MCF 10A (cell line): ENCODE results near the gene CAMK2B. TPM values are rescaled to one million over a fixed set of nuclear protein-coding genes. Genes with fewer than 3 reads are reported as not detected.

Source experiments
- BruUV-seq: library from RNA; stranded (reverse); fragments of 400-500 nt; replicated peaks from 2 replicates; lab custom pipeline; 2021; lab: Mats Ljungman, UMichigan
- CTCF ChIA-PET: fragments of 300-600 bp; sonication (Branson Sonifier 250); formaldehyde crosslinking; extraction: SDS; loops from one replicate; lab custom pipeline; 2021; ENCODE audit warnings: antibody characterized with exemption, inconsistent platforms; lab: Yijun Ruan, JAX
- POLR2A ChIA-PET: fragments of 300-600, 350-650 bp; sonication (Branson Sonifier 250); formaldehyde crosslinking; extraction: SDS; loops from one replicate; lab custom pipeline; 2020; ENCODE audit warnings: antibody characterized with exemption, inconsistent platforms; lab: Yijun Ruan, JAX
- DNase-seq: peaks from one replicate; pipeline ENCODE4 v3.0.0-alpha.2; 2018; ENCODE audit not compliant: unreplicated experiment
- H3K27ac Mint-ChIP-seq: one replicate; pipeline ENCODE4 v1.8.0; 2022; ENCODE audit warnings: mild to moderate bottlenecking, low read depth, mixed read lengths; ENCODE audit not compliant: unreplicated experiment
- H3K27me3 Mint-ChIP-seq: one replicate; pipeline ENCODE4 v1.8.0; 2022; ENCODE audit warnings: mixed read lengths; ENCODE audit not compliant: insufficient read depth, unreplicated experiment
- H3K36me3 Mint-ChIP-seq: one replicate; pipeline ENCODE4 v1.8.0; 2022; ENCODE audit warnings: mild to moderate bottlenecking, moderate library complexity, mixed read lengths; ENCODE audit not compliant: insufficient read depth, unreplicated experiment
- H3K4me1 Mint-ChIP-seq: one replicate; pipeline ENCODE4 v1.8.0; 2022; ENCODE audit warnings: mixed read lengths; ENCODE audit not compliant: insufficient read depth, unreplicated experiment
- H3K4me3 Mint-ChIP-seq: one replicate; pipeline ENCODE4 v1.8.0; 2022; ENCODE audit warnings: mild to moderate bottlenecking, moderate library complexity, mixed read lengths; ENCODE audit not compliant: unreplicated experiment
- H3K9me3 Mint-ChIP-seq: one replicate; pipeline ENCODE4 v1.8.0; 2022; ENCODE audit warnings: mixed read lengths; ENCODE audit not compliant: unreplicated experiment
- CTCF ChIP-seq: fragments of 200-600 bp; IDR thresholded peaks from one replicate; pipeline ENCODE4 v1.8.0; 2022; ENCODE audit warnings: antibody characterized with exemption, mild to moderate bottlenecking; ENCODE audit not compliant: unreplicated experiment
- intact Hi-C: fragments of 100-400 bp; cut with micrococcal nuclease; formaldehyde crosslinking; loops from 2 replicates; pipeline ENCODE4 v1.14.1; 2022
- total RNA-seq: library from RNA; stranded (reverse); gene quantifications from 2 replicates; pipeline ENCODE4 v1.2.3, GENCODE V29; 2022

Gene CAMK2B
- total RNA-seq, 1 experiment from 2014 or later, result 1.8 TPM

GRCh38 chr7:44336491-44336890, 11.1 kb upstream of the CAMK2B start:
- no TSS peak for BruUV-seq
- no peaks in the 10 kb centered on the region for H3K9me3 Mint-ChIP-seq
- no peak overlapping the region for H3K4me3 Mint-ChIP-seq
- H3K4me1 Mint-ChIP-seq, result no peaks in the 10 kb centered on the region
- DNase-seq, result no peak
- ChIA-PET POLR2A (no interaction called here), CTCF (interaction anchor here (0.8 kb wide), 1 partner anchor 9 kb away, joined by 3 read pairs; no protein-coding TSS in a partner anchor)
- peaks cover 52% of the 10 kb centered on the region for H3K27me3 Mint-ChIP-seq
- no peak overlapping the region for H3K27ac Mint-ChIP-seq
- no peak for TF ChIP-seq CTCF
- intact Hi-C loops, result no loop called here
- H3K36me3 Mint-ChIP-seq, result no peaks in the 10 kb centered on the region

- intact Hi-C loops, result no loop called here
- H3K9me3 Mint-ChIP-seq, result no peaks in the 10 kb centered on the region
- no peaks in the 10 kb centered on the region for H3K36me3 Mint-ChIP-seq
- DNase-seq, result no peak
- no peaks in the 10 kb centered on the region for H3K4me1 Mint-ChIP-seq
- TF ChIP-seq CTCF, result no peak
- CTCF ChIA-PET, result no interaction called here
- POLR2A ChIA-PET, result no interaction called here
- no TSS peak for BruUV-seq
- H3K27me3 Mint-ChIP-seq, result peaks cover 48% of the 10 kb centered on the region
- H3K4me3 Mint-ChIP-seq, result no peak overlapping the region
- no peak overlapping the region for H3K27ac Mint-ChIP-seq
These were observed 9.8 kb upstream of the CAMK2B start for GRCh38 chr7:44335184-44335583.

GRCh38 chr7:44334734-44335097, 9.3 kb upstream of the CAMK2B start:
- H3K27me3 Mint-ChIP-seq, result peaks cover 44% of the 10 kb centered on the region
- H3K4me1 Mint-ChIP-seq, result no peaks in the 10 kb centered on the region
- no peak overlapping the region for H3K4me3 Mint-ChIP-seq
- ChIA-PET CTCF (no interaction called here), POLR2A (no interaction called here)
- intact Hi-C loops, result no loop called here
- no peak for DNase-seq
- H3K36me3 Mint-ChIP-seq, result no peaks in the 10 kb centered on the region
- H3K9me3 Mint-ChIP-seq, result no peaks in the 10 kb centered on the region
- no peak overlapping the region for H3K27ac Mint-ChIP-seq
- BruUV-seq, result no TSS peak
- TF ChIP-seq CTCF, result no peak

- no peaks in the 10 kb centered on the region for H3K9me3 Mint-ChIP-seq
- BruUV-seq, result no TSS peak
- ChIA-PET CTCF (interaction anchor here (0.5 kb wide), 1 partner anchor 44 kb away, joined by 3 read pairs; no protein-coding TSS in a partner anchor), POLR2A (no interaction called here)
- H3K27ac Mint-ChIP-seq, result no peak overlapping the region
- no peaks in the 10 kb centered on the region for H3K36me3 Mint-ChIP-seq
- H3K27me3 Mint-ChIP-seq, result peaks cover 38% of the 10 kb centered on the region
- no peak for TF ChIP-seq CTCF
- H3K4me3 Mint-ChIP-seq, result no peak overlapping the region
- intact Hi-C loops, result no loop called here
- no peaks in the 10 kb centered on the region for H3K4me1 Mint-ChIP-seq
- no peak for DNase-seq
These were observed 8.7 kb upstream of the CAMK2B start for GRCh38 chr7:44333911-44334733.
